HEK293 (cell line): ENCODE results near the gene OR2L2.

ENCODE experiments used
- KLF9 ChIP-seq: fragments of 450-650 bp; formaldehyde crosslinking; IDR thresholded peaks from 2 replicates; pipeline ENCODE4 v1.5.1; 2016; ENCODE audit warnings: missing biosample characterization, missing genetic modification characterization, low read depth
- ZNF530 ChIP-seq: fragments of 450-650 bp; formaldehyde crosslinking; IDR thresholded peaks from 2 replicates; pipeline ENCODE4 v1.5.1; 2016; ENCODE audit warnings: low read depth, missing biosample characterization, missing genetic modification characterization
- ZNF585B ChIP-seq: fragments of 450-650 bp; formaldehyde crosslinking; IDR thresholded peaks from 2 replicates; pipeline ENCODE4 v1.5.1; 2016; ENCODE audit warnings: missing biosample characterization, missing genetic modification characterization
- TF ChIP-seq, protein P1 (sequence below): fragments of 450-650 bp; formaldehyde crosslinking; IDR thresholded peaks from 2 replicates; pipeline ENCODE4 v1.5.1; 2016; ENCODE audit warnings: missing biosample characterization, missing genetic modification characterization
- TF ChIP-seq, protein P2 (sequence below): fragments of 450-650 bp; formaldehyde crosslinking; IDR thresholded peaks from 2 replicates; pipeline ENCODE4 v1.5.1; 2016; ENCODE audit warnings: missing biosample characterization, missing genetic modification characterization

DNA sequence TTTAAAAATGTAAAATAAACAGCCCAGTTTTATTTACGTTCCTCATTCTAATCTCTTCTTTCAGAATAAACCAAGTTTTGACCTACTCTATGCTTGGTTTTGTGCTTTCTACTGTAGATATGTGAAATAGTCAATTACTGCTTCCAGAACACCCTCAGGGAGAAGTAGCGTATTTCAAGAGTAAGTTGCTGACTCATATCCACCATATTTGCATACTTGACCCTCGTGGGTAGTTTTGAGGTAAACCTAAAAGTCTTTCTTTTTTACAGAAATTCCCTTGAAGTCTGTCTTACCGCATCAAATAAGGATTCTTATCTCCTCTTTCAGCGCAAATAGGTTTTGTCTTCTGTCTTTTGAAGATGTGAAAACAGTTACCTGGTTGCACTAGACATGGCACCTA, 15.3 kb downstream of the OR2L2 start:
- TF ChIP-seq, protein P1, sequence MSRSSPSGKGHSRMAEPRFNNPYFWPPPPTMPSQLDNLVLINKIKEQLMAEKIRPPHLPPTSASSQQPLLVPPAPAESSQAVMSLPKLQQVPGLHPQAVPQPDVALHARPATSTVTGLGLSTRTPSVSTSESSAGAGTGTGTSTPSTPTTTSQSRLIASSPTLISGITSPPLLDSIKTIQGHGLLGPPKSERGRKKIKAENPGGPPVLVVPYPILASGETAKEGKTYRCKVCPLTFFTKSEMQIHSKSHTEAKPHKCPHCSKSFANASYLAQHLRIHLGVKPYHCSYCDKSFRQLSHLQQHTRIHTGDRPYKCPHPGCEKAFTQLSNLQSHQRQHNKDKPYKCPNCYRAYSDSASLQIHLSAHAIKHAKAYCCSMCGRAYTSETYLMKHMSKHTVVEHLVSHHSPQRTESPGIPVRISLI (tag by site-specific recombination), result no peak
- TF ChIP-seq ZNF530 (tag by site-specific recombination) (no peak), ZNF585B (tag by site-specific recombination) (no peak), KLF9 (tag by site-specific recombination) (no peak)
- TF ChIP-seq, protein P2, sequence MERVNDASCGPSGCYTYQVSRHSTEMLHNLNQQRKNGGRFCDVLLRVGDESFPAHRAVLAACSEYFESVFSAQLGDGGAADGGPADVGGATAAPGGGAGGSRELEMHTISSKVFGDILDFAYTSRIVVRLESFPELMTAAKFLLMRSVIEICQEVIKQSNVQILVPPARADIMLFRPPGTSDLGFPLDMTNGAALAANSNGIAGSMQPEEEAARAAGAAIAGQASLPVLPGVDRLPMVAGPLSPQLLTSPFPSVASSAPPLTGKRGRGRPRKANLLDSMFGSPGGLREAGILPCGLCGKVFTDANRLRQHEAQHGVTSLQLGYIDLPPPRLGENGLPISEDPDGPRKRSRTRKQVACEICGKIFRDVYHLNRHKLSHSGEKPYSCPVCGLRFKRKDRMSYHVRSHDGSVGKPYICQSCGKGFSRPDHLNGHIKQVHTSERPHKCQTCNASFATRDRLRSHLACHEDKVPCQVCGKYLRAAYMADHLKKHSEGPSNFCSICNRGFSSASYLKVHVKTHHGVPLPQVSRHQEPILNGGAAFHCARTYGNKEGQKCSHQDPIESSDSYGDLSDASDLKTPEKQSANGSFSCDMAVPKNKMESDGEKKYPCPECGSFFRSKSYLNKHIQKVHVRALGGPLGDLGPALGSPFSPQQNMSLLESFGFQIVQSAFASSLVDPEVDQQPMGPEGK (tag by site-specific recombination), result no peak
